Activated B cell treated with CpG ODN at 0.5 μM for 24 hours (primary cell): ENCODE data around the gene PCSK9. TPM values are rescaled to one million over a fixed set of nuclear protein-coding genes. Genes with fewer than 3 reads are reported as not detected.

Experiments
- ATAC-seq: fragments of 200-7000 bp; cut with Tn5 transposase; one replicate; pipeline ENCODE4 v1.10.0; 2021; ENCODE audit warnings: low read depth, mild to moderate bottlenecking, moderate library complexity
- CTCF ChIA-PET: fragments of 350-600 bp; sonication (Branson Sonifier 250); formaldehyde crosslinking; loops from one replicate; lab custom pipeline; 2021; ENCODE audit warnings: antibody characterized with exemption; lab: Charles Lee
- POLR2A ChIA-PET: fragments of 350-600 bp; sonication (Branson Sonifier 250); formaldehyde crosslinking; loops from one replicate; lab custom pipeline; 2021; ENCODE audit warnings: antibody characterized with exemption; lab: Charles Lee
- DNase-seq: peaks from one replicate; pipeline ENCODE4 v3.0.0; 2022
- H3K27ac Mint-ChIP-seq: one replicate; pipeline ENCODE4 v1.8.0; 2020; ENCODE audit warnings: mixed read lengths
- H3K27me3 Mint-ChIP-seq: one replicate; pipeline ENCODE4 v1.8.0; 2021; ENCODE audit warnings: mixed read lengths
- H3K36me3 Mint-ChIP-seq: one replicate; pipeline ENCODE4 v1.8.0; 2021; ENCODE audit warnings: low read depth, mixed read lengths
- H3K4me1 Mint-ChIP-seq: one replicate; pipeline ENCODE4 v1.8.0; 2021; ENCODE audit warnings: mixed read lengths
- H3K4me3 Mint-ChIP-seq: one replicate; pipeline ENCODE4 v1.8.0; 2020; ENCODE audit warnings: mild to moderate bottlenecking, mixed read lengths
- H3K9me3 Mint-ChIP-seq: one replicate; pipeline ENCODE4 v1.8.0; 2020; ENCODE audit warnings: mixed read lengths
- intact Hi-C: fragments of 100-400 bp; cut with micrococcal nuclease; formaldehyde crosslinking; loops from one replicate; pipeline ENCODE4 v1.15.1; 2024
- total RNA-seq: library from RNA; stranded (reverse); gene quantifications from 2 replicates; pipeline ENCODE4 v1.2.3, GENCODE V29; 2022
- TF ChIP-seq, protein P1 (sequence below): fragments of 200-600 bp; IDR thresholded peaks from one replicate; pipeline ENCODE4 v1.8.0; 2022; ENCODE audit warnings: antibody characterized with exemption, mild to moderate bottlenecking

PCSK9 gene
- total RNA-seq, 1 donor from 2014 or later: not detected

DNA sequence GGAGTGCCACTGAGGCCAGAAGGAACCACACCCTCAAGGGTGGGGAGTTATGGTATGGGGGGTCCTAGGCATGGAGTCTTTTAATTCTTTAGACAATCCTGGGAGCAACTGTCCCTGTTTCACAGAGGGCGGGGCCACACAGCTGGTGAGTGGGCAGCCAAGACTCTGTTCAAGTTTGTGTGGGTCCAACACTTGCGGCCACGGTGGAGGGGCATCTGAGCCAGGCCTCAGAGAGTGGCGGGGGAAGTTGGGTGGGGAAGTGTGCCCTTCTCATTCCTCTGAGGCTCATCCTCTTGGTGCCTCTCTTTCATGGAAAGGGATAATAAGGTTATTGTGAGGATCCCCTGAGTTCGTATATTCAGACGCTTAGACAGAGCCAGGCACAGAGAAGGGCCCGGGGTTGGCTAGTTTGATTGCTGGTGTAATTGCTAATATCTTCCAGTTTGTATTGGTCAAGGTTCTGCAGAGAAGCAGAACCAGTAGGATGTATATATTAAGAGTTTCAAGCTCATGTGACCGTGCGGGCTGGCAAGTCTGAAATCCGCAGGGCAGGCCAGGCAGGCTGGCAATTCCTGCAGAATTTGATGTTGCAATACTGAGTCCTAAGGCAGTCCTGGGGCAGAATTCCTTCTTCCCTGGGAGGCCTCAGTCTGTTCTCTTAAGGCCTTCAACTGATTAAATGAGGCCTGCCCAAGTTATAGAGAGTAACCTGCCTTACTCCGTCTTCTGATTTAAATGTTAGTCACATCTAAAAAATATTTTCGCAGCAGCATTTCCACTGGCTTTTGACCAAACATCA is 15.9 kb downstream of the PCSK9 start:
- Mint-ChIP-seq H3K4me3 (no peak overlapping the region), H3K9me3 (no peaks in the 10 kb centered on the region), H3K27me3 (no peaks in the 10 kb centered on the region), H3K4me1 (no peaks in the 10 kb centered on the region), H3K27ac (no peak overlapping the region), H3K36me3 (no peaks in the 10 kb centered on the region)
- CTCF ChIA-PET: no interaction called here
- ATAC-seq: no peak
- intact Hi-C loops: no loop called here
- DNase-seq: no peak
- POLR2A ChIA-PET: no interaction called here
- TF ChIP-seq, protein P1, sequence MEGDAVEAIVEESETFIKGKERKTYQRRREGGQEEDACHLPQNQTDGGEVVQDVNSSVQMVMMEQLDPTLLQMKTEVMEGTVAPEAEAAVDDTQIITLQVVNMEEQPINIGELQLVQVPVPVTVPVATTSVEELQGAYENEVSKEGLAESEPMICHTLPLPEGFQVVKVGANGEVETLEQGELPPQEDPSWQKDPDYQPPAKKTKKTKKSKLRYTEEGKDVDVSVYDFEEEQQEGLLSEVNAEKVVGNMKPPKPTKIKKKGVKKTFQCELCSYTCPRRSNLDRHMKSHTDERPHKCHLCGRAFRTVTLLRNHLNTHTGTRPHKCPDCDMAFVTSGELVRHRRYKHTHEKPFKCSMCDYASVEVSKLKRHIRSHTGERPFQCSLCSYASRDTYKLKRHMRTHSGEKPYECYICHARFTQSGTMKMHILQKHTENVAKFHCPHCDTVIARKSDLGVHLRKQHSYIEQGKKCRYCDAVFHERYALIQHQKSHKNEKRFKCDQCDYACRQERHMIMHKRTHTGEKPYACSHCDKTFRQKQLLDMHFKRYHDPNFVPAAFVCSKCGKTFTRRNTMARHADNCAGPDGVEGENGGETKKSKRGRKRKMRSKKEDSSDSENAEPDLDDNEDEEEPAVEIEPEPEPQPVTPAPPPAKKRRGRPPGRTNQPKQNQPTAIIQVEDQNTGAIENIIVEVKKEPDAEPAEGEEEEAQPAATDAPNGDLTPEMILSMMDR: no peak

DNA sequence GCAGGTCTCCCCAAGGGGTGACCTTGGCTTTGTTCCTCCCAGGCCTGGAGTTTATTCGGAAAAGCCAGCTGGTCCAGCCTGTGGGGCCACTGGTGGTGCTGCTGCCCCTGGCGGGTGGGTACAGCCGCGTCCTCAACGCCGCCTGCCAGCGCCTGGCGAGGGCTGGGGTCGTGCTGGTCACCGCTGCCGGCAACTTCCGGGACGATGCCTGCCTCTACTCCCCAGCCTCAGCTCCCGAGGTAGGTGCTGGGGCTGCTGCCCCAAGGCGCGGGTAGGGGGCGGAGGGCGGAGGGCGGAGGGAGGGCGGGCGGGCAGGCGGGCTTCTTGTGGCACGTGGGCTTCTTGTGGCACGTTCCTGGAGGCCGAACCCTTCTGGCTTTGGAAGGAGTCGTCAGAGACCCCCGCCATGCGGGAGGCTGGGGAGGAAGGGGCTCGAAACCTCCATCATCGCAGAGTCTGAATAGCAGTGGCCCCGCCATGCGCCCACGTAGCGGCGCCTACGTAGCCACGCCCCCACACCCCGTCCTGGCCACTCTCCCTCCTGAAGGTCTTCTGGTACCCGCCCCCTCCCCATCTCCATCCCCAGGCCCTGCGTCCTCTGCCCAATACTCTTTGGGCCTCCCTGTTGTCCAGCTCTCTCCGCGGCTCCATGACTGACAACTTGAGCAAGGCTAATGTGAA is 16.7 kb downstream of the PCSK9 start:
- Mint-ChIP-seq H3K27me3 (no peaks in the 10 kb centered on the region), H3K9me3 (no peaks in the 10 kb centered on the region), H3K27ac (no peak overlapping the region), H3K36me3 (no peaks in the 10 kb centered on the region), H3K4me1 (no peaks in the 10 kb centered on the region), H3K4me3 (no peak overlapping the region)
- POLR2A ChIA-PET: no interaction called here
- no peak for ATAC-seq
- DNase-seq: no peak
- intact Hi-C loops: no loop called here
- TF ChIP-seq, protein P1: no peak
- CTCF ChIA-PET: no interaction called here

DNA sequence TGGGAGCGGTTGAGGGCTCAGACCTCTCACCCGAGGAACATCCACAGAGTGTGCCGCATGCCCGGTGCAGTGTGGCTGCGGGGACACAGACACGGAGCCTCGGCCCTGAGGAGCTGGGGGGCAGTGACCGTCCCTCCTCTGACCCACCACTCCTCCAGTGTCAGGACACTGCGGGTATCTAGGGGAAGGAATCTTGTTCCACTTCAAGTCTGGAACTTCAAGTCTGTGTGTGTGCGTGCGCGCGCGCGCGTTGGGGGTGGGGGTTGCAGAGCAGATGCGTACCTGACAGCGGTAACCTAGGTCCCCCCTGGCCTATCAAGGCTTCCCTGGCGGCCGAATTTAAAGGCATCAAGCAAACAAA is 17.3 kb downstream of the PCSK9 start:
- Mint-ChIP-seq H3K4me3 (no peak overlapping the region), H3K4me1 (no peaks in the 10 kb centered on the region), H3K27ac (no peak overlapping the region), H3K36me3 (no peaks in the 10 kb centered on the region), H3K9me3 (no peaks in the 10 kb centered on the region), H3K27me3 (no peaks in the 10 kb centered on the region)
- no peak for DNase-seq
- CTCF ChIA-PET: no interaction called here
- intact Hi-C loops: no loop called here
- POLR2A ChIA-PET: no interaction called here
- TF ChIP-seq, protein P1: no peak
- no peak for ATAC-seq

DNA sequence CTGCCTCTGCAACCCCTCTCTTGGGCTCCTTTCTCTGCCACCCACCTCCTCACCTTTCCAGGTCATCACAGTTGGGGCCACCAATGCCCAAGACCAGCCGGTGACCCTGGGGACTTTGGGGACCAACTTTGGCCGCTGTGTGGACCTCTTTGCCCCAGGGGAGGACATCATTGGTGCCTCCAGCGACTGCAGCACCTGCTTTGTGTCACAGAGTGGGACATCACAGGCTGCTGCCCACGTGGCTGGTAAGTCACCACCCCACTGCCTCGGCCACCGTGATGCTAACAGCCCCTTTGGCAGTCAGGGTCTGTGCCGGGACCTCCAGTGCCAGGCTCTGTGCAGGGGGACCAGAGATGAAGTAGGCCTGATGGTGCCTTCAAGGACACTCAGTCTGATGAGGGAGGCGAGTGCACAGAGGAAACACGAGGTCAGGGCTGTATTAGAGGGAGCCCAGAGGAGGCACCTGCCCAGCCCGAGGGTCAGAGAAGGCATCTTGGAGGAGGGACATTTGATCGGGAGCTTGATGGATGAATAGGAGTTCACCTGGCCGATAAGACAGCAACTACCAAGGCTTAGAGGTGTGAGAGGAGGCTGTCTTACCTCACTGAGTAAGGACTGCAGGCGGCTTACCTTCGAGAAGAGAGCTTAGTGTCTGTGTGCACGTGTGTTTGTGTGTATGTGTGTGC is 18.1 kb downstream of the PCSK9 start:
- Mint-ChIP-seq H3K27me3 (no peaks in the 10 kb centered on the region), H3K4me1 (no peaks in the 10 kb centered on the region), H3K4me3 (no peak overlapping the region), H3K27ac (no peak overlapping the region), H3K36me3 (no peaks in the 10 kb centered on the region), H3K9me3 (no peaks in the 10 kb centered on the region)
- CTCF ChIA-PET: no interaction called here
- intact Hi-C loops: no loop called here
- DNase-seq (no peak), ATAC-seq (no peak)
- TF ChIP-seq, protein P1: no peak
- POLR2A ChIA-PET: no interaction called here

DNA sequence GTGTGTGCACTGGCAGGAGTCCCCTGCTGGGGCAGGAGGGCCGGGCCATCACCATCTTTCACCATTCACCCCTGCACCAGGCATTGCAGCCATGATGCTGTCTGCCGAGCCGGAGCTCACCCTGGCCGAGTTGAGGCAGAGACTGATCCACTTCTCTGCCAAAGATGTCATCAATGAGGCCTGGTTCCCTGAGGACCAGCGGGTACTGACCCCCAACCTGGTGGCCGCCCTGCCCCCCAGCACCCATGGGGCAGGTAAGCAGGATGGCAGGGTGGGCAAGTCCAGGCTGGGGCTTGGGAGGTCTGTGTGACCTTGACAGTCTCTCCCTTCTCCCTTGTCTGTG is 18.6 kb downstream of the PCSK9 start:
- H3K27ac Mint-ChIP-seq: no peak overlapping the region
- H3K27me3 Mint-ChIP-seq: no peaks in the 10 kb centered on the region
- no peaks in the 10 kb centered on the region for H3K36me3 Mint-ChIP-seq
- ATAC-seq (no peak), DNase-seq (no peak)
- H3K4me1 Mint-ChIP-seq: no peaks in the 10 kb centered on the region
- H3K4me3 Mint-ChIP-seq: no peak overlapping the region
- POLR2A ChIA-PET: no interaction called here
- CTCF ChIA-PET: no interaction called here
- intact Hi-C loops: no loop called here
- H3K9me3 Mint-ChIP-seq: no peaks in the 10 kb centered on the region
- TF ChIP-seq, protein P1: no peak
